ENCODE results near the gene SFI1.
"Not testable (repeated sequence)": the region's sequence is repeated elsewhere in the genome, so short reads cannot be mapped to it uniquely, and the experiment has no call there.

The SFI1 gene

DNA sequence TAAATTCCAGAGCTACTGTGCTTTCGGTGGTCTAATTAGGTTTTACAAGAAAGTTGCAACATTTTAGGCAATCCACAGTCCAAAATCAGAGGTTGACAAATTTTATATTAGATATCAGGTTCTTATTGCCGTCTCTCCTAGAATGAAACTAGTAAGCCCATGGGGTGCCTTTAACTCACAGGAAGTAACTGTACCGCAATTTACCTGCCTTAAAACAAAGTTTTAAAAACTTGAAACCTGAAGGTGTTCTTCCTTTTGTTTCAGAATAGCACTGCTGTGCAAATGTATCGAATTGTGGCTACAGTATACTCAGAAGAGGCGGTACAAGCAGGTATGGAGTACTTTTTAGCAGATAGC, 88.4 kb downstream of the SFI1 start:
- no peak for TF ChIP-seq GATA1 (IDR thresholded peaks at IDR 0.05; ENCODE audit: low read depth, low read length)
- no peak for TF ChIP-seq POLR2A (IDR thresholded peaks at IDR 0.05; ENCODE audit: low read length)
- DNase-seq: no peak

DNA sequence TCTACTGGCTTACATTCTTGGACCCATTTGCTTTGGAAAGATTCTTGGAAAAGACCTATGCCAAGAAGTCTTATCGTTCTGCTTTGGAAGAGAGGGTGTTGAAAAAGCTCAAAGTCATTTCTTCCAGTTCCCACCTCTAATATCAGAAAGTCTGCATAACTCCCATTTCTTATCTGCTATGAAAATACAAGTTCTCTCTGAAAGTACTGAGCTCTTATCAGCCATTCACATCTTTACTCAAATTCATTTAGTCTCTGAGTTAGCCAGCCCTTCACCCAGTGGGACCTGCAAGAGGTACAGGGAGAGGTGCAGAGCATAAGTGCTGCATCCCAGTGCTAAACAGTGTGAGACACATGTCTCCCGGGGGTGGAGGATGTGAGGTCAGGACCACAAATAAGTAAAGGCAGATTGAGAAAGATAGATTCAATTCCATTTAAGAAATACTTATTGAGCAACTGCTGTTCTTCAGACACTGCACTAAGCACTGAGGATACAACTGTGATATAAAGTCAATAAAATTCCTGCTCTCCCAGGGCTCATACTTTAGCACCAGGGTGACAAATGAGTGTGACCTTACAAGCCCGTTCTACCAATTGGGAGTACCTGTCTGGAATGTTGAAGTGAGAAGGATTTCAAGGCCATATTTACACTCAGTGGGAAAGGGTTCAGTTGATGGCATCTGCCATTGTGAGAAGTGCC, 89.0 kb downstream of the SFI1 start:
- peak; percentile 84 to 94 for DNase-seq
- TF ChIP-seq POLR2A (IDR thresholded peaks at IDR 0.05; ENCODE audit: low read length) (peak; percentile 94), GATA1 (IDR thresholded peaks at IDR 0.05; ENCODE audit: low read depth, low read length) (peak; percentile 39)

DNA sequence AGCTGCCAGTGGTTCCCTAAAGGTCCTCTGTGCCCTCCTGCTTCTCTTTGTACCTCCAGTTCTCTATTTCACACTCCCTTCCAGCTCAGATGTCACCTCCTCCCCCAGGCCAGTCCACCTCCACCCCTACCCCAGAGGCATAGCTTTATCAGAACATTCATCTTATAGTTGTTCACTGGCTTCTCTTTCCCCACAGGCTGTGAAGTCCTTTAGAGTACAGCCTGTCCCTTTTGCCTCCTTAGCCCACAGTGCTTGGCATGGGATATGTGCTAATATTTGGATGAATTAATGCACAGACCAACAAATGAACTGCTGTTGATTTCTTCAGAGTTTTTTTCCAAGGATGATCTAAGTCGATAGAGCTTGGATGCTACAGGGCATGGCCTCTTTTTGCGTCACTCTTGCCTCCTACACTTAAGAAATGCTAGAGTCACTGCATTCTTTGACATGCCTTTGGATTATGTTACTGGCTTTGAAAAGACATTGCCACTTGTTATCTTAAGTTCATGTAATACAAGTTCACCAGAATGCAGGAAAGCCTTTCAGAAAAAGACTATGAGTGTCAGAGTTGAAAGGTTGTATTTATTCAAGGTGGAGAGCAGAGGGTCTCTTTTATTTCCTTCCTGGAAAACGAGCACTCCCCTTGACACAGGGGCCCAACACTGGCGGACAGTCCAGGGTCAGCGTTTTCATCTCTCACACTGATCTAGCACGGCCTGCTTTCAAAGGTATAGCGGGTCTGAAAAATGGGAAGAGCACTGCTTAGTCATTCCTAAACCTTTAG, 90.0 kb downstream of the SFI1 start:
- TF ChIP-seq POLR2A (IDR thresholded peaks at IDR 0.05; ENCODE audit: low read length) (no peak), GATA1 (IDR thresholded peaks at IDR 0.05; ENCODE audit: low read depth, low read length) (no peak)
- peak; percentile 43 to 52 for DNase-seq

DNA sequence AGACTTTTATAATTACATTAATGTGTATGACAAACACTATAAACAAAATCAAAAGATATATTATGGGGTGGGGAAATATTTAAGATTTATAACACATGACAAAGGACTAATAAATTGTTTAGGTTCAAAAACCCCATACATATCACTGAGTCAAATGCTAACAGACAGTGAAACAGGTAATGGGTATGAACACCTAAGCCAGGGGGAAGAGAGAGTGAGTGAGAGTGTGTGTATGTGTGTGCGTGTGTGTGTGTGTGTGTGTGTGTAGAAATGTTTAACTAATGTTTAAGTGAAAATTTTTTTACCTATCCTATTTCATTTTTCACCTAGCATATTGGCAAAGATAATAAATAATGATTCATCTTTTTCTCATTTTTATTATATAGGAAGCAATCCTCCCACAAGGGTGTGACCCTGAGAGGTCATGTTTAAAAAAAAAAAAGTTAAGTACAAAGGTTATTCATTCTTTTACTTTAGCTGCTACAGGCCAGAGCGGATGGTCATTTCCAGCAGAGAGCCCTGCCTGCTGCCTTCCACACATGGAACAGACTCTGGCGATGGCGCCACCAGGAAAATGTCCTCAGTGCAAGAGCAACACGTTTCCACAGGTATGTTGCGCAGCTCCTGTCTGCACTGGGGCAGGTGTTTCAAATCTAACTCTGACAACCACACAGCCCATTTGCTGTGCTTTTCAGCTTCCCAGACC, 92.8 kb downstream of the SFI1 start:
- DNase-seq: no peak
- TF ChIP-seq GATA1 (IDR thresholded peaks at IDR 0.05; ENCODE audit: low read depth, low read length) (no peak), POLR2A (IDR thresholded peaks at IDR 0.05; ENCODE audit: low read length) (no peak)

DNA sequence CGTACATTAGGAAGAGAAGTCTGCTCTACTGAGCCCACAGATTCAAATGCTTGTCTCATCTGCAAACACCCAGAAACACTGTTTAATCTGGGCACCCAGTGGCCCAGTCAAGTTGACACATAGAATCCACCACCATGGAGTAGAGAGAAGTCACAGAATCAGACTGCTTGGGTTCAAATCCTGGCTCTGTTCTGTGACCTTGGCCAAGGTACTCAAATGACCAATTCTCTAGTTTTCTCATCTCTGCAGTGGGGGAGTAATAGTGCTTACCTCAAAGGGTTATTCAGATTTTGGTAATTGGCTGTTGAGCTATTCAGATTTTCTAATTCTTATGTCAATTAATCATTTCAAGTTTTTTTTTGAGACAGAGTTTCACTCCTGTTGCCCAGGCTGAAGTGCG, 93.8 kb downstream of the SFI1 start:
- DNase-seq: not testable (repeated sequence)

DNA sequence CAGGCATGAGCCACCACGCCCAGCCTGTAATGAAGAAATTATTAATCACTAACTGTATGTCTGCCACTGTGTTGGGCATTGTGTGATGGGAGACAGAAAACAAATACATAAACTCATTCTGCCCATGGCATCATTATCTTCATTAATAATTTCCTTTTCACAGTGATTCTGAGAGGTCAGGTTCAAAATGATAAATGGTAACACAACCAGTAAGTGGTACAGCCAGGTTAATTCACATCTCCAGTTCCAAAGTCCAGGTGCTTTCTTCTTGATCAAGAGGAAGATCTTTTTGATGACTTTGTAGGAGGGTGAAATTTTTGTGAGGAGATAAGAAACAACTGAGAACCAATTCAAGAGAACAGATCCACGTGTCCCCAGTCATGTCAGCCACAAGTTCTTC, 98.9 kb downstream of the SFI1 start:
- TF ChIP-seq GATA1 (IDR thresholded peaks at IDR 0.05; ENCODE audit: low read depth, low read length): no peak
- no peak for TF ChIP-seq POLR2A (IDR thresholded peaks at IDR 0.05; ENCODE audit: low read length)
- no peak for DNase-seq

DNA sequence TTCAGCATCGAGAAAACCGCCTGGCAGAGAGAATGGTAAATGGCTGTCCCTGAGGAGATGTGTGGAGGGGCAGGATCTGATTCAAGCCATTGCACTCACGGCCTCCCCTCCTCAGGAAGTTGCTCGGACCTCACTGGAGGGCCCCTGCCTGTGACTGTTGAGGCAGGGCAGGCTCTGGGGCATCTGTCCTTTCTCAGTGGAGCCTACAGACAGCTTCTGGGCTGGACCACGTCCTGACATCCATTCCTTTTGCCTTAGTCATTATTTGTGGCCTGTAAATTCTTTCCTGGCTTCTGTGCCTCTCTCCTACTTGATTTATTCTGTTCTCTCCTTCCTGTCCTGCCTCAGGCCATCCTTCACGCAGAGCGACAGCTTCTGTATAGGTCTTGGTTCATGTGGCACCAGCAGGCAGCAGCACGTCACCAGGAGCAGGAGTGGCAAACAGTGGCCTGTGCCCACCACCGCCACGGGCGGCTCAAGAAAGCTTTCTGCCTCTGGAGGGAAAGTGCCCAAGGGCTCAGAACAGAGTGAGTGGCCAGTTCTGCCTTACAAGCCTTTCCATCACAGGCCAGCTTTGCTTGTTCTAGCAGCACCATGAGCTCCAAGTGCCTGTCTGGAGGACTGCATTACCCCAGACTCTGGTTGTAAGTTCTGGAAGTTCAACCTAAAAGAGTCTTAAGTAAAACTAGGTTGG, 106.1 kb downstream of the SFI1 start:
- DNase-seq: no peak
- TF ChIP-seq GATA1 (IDR thresholded peaks at IDR 0.05; ENCODE audit: low read depth, low read length) (no peak), POLR2A (IDR thresholded peaks at IDR 0.05; ENCODE audit: low read length) (no peak)

DNA sequence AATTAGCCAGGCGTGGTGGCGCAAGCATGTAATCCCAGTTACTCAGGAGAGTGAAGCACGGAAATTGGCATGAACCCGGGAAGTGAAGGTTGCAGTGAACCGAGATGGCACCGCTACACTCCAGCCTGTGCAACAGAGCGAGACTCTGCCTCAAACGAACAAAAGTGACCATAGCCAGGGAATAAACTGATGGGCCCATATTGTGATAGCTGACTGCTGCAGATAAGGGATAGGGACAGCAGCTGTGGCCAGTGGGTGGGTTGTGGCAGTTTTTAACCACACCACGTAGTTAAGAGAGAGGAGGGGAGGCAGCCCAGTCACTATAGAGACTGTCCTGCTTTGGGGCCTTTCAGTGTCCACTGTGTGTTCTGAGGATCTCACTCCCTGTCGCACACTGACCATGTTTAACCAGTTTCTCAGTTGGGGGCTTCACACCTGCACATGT, 106.8 kb downstream of the SFI1 start:
- peak; percentile 76 to 94 for DNase-seq
- TF ChIP-seq GATA1 (IDR thresholded peaks at IDR 0.05; ENCODE audit: low read depth, low read length) (peak; percentile 49), POLR2A (IDR thresholded peaks at IDR 0.05; ENCODE audit: low read length) (no peak)

DNA sequence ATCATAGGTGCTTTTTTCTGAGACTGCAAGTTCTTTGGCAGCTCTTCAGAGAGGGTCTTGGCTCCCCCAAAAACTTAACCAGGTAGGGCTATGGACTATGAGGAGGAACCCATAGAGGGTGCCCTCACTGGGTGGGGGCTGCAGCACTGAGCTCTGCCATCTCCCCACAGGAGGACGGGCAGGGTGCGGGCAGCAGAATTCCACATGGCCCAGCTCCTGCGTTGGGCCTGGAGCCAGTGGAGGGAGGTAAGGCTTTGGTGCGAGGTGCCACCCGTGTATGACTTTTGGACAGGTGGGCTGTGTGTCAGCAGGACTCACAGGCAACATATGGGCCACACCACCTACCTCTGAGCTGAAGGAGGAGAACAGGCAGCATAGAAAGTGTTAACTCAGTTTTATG, 107.2 kb downstream of the SFI1 start:
- TF ChIP-seq POLR2A (IDR thresholded peaks at IDR 0.05; ENCODE audit: low read length) (no peak), GATA1 (IDR thresholded peaks at IDR 0.05; ENCODE audit: low read depth, low read length) (no peak)

DNA sequence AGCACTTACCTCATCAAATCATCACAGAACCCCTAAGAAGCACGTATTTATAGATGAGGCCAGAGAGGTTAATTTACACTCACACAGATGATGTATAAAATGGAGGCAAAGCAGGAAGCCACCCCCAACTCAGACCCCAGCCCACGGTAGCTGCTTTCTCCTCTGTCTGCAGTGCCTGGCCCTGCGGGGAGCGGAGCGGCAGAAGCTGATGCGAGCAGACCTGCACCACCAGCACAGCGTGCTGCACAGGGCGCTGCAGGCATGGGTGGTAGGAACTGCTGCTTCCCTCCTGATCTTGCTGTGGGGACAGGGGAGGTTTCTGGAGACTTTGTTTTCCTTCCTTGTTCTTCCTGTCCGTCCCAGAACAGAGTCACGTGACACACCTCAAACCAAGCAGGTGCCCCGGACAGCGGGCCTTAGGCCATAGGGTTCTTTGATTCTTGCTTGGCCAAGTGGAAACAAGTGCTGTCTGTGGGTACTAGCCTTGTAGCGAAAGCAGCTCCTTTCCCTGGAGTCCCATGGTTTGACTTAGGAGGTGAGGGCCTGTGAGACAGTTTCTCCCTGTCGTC, 107.9 kb downstream of the SFI1 start:
- DNase-seq: no peak
- TF ChIP-seq GATA1 (IDR thresholded peaks at IDR 0.05; ENCODE audit: low read depth, low read length) (no peak), POLR2A (IDR thresholded peaks at IDR 0.05; ENCODE audit: low read length) (no peak)

More for the DNA sequence above, 107.2 kb downstream of the SFI1 start:
- no peak for DNase-seq

DNA sequence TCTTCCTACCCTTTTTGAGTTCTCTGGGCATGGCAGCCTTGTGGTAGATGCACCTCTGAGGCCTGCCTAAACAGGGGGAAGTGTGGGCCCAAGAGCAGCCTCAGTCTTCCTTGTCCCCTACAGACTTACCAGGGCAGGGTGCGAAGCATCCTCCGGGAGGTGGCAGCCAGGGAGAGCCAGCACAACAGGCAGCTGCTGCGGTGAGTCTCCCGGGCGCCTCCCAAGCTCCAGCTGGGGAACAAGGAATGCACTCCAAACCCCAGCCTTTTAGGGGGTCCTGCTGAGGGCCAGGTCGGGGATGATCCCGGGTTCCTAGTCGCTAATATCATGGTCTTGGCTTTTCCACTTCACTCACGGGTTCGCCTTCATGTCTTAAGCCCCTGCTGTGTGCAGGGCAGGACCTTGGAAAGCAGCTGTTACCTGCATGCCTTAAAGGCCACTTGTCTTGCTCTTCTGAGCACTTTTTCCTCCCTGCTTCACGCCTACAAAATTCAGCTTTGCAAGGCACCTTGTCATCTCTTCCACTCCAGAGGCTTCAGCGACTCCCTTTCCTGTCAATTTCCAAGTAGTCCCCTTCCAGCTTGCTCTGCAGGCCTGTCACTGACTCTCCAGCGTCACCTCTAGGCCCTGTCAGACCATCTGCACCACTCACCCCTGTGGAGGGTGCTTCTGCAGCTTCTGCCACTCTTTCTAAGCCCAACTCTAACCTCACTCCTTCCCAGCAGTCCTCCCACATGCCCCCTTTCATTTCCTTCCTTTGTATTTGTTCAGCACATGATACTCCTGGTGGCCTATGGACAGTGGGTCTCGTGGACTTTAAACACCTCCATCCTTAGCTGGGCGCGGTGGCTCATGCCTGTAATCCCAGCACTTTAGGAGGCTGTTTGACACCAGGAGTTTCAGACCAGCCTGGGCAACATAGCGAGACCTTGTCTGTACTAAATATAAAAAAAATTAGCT, 108.7 kb downstream of the SFI1 start:
- TF ChIP-seq GATA1 (IDR thresholded peaks at IDR 0.05; ENCODE audit: low read depth, low read length) (no peak), POLR2A (IDR thresholded peaks at IDR 0.05; ENCODE audit: low read length) (no peak)
- no peak for DNase-seq

DNA sequence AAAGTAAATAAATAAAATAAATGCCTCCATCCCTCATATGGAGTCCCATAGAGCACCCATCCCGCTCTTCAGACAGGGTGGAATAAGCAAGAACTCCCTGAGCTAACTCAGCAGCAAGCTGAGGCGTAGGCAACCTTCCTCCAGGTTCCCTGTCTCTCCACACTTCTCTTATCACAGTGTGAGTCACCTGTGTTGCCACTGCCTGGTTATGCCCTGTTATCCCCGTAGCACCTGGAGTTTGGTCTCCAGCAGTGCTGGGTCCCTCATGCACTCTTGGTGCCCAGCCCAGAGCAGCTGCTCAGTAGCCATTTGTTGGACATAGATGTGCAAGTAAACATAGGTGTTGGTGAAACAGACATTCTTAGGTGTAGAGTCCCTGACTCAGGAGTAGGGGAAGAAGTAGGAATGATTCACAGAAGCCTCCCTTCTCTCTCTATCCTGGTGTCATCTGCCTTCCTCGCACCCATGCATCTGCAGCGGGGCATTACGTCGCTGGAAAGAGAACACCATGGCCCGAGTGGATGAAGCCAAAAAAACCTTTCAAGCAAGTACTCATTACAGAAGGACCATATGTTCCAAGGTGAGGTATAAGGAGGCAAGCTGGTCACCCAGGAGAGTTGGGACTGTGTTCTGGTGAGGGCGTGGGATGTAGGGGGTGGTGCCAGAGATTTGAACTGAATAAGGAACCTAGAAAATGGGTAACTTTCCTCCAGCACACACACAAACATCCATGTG, 109.7 kb downstream of the SFI1 start:
- no peak for TF ChIP-seq POLR2A (IDR thresholded peaks at IDR 0.05; ENCODE audit: low read length)
- no peak for TF ChIP-seq GATA1 (IDR thresholded peaks at IDR 0.05; ENCODE audit: low read depth, low read length)
- no peak for DNase-seq
